Measurements from ENCODE around the gene WAPL.

The WAPL gene

GRCh38 chr10:86506499-86506898 is 15.1 kb downstream of the WAPL start:
- no peak for DNase-seq
- H3K9me3 Mint-ChIP-seq = no peaks in the 10 kb centered on the region
- peaks cover 40% of the 10 kb centered on the region for H3K4me1 Mint-ChIP-seq (ENCODE audit: low read depth)
- peaks cover 53% of the 10 kb centered on the region for H3K36me3 Mint-ChIP-seq (ENCODE audit: low read depth)
- peak overlapping the region; percentile 1 for H3K27ac Mint-ChIP-seq
- no peak overlapping the region for H3K4me3 Mint-ChIP-seq
- no peaks in the 10 kb centered on the region for H3K27me3 Mint-ChIP-seq

- Mint-ChIP-seq H3K9me3 (no peaks in the 10 kb centered on the region), H3K4me3 (no peak overlapping the region), H3K27me3 (no peaks in the 10 kb centered on the region), H3K27ac (peak overlapping the region; percentile 1), H3K36me3 (ENCODE audit: low read depth) (peaks cover 53% of the 10 kb centered on the region), H3K4me1 (ENCODE audit: low read depth) (peaks cover 42% of the 10 kb centered on the region)
- no peak for DNase-seq
These were observed 15.5 kb downstream of the WAPL start for GRCh38 chr10:86506062-86506461.

- no peaks in the 10 kb centered on the region for H3K9me3 Mint-ChIP-seq
- H3K27ac Mint-ChIP-seq = peak overlapping the region; percentile 80
- H3K4me3 Mint-ChIP-seq = no peak overlapping the region
- no peak for DNase-seq
- H3K27me3 Mint-ChIP-seq = no peaks in the 10 kb centered on the region
- H3K36me3 Mint-ChIP-seq (ENCODE audit: low read depth) = peaks cover 60% of the 10 kb centered on the region
- H3K4me1 Mint-ChIP-seq (ENCODE audit: low read depth) = peaks cover 54% of the 10 kb centered on the region
These were observed 17.1 kb downstream of the WAPL start for GRCh38 chr10:86504510-86504909.

- Mint-ChIP-seq H3K4me3 (no peak overlapping the region), H3K4me1 (ENCODE audit: low read depth) (peaks cover 69% of the 10 kb centered on the region), H3K27ac (no peak overlapping the region), H3K27me3 (no peaks in the 10 kb centered on the region), H3K36me3 (ENCODE audit: low read depth) (peaks cover 86% of the 10 kb centered on the region), H3K9me3 (no peaks in the 10 kb centered on the region)
- no peak for DNase-seq
These were observed 20.7 kb downstream of the WAPL start for GRCh38 chr10:86500846-86501245.

GRCh38 chr10:86498598-86498997 is 23.0 kb downstream of the WAPL start:
- H3K4me3 Mint-ChIP-seq = no peak overlapping the region
- peaks cover 69% of the 10 kb centered on the region for H3K4me1 Mint-ChIP-seq (ENCODE audit: low read depth)
- H3K27me3 Mint-ChIP-seq = no peaks in the 10 kb centered on the region
- DNase-seq = no peak
- peaks cover 93% of the 10 kb centered on the region for H3K36me3 Mint-ChIP-seq (ENCODE audit: low read depth)
- H3K27ac Mint-ChIP-seq = peak overlapping the region; percentile 61
- no peaks in the 10 kb centered on the region for H3K9me3 Mint-ChIP-seq

GRCh38 chr10:86497621-86498020 is 24.0 kb downstream of the WAPL start:
- no peak for DNase-seq
- Mint-ChIP-seq H3K4me1 (ENCODE audit: low read depth) (peaks cover 64% of the 10 kb centered on the region), H3K27ac (no peak overlapping the region), H3K27me3 (no peaks in the 10 kb centered on the region), H3K4me3 (no peak overlapping the region), H3K36me3 (ENCODE audit: low read depth) (peaks cover 87% of the 10 kb centered on the region), H3K9me3 (no peaks in the 10 kb centered on the region)

GRCh38 chr10:86489960-86490612 is 31.5 kb downstream of the WAPL start:
- no peaks in the 10 kb centered on the region for H3K9me3 Mint-ChIP-seq
- peaks cover 38% of the 10 kb centered on the region for H3K4me1 Mint-ChIP-seq (ENCODE audit: low read depth)
- no peak for DNase-seq
- peaks cover 77% of the 10 kb centered on the region for H3K36me3 Mint-ChIP-seq (ENCODE audit: low read depth)
- H3K27me3 Mint-ChIP-seq = no peaks in the 10 kb centered on the region
- no peak overlapping the region for H3K4me3 Mint-ChIP-seq
- peak overlapping the region; percentile 19 for H3K27ac Mint-ChIP-seq

GRCh38 chr10:86489071-86489810 is 32.4 kb downstream of the WAPL start:
- Mint-ChIP-seq H3K27me3 (no peaks in the 10 kb centered on the region), H3K4me3 (no peak overlapping the region), H3K9me3 (no peaks in the 10 kb centered on the region), H3K27ac (peak overlapping the region; percentile 23), H3K4me1 (ENCODE audit: low read depth) (peaks cover 32% of the 10 kb centered on the region), H3K36me3 (ENCODE audit: low read depth) (peaks cover 77% of the 10 kb centered on the region)
- no peak for DNase-seq

- H3K27ac Mint-ChIP-seq = peak overlapping the region; percentile 44
These were observed 34.7 kb downstream of the WAPL start for GRCh38 chr10:86486856-86487255.

GRCh38 chr10:86483664-86484063 is 37.9 kb downstream of the WAPL start:
- Mint-ChIP-seq H3K36me3 (ENCODE audit: low read depth) (peaks cover 80% of the 10 kb centered on the region), H3K4me3 (no peak overlapping the region)
- DNase-seq = no peak

More at GRCh38 chr10:86486856-86487255, 34.7 kb downstream of the WAPL start:
- no peaks in the 10 kb centered on the region for H3K9me3 Mint-ChIP-seq
- DNase-seq = no peak
- no peak overlapping the region for H3K4me3 Mint-ChIP-seq
- H3K36me3 Mint-ChIP-seq (ENCODE audit: low read depth) = peaks cover 81% of the 10 kb centered on the region
- no peaks in the 10 kb centered on the region for H3K27me3 Mint-ChIP-seq
- peaks cover 28% of the 10 kb centered on the region for H3K4me1 Mint-ChIP-seq (ENCODE audit: low read depth)

GRCh38 chr10:86481761-86482160 is 39.8 kb downstream of the WAPL start:
- no peak for DNase-seq
- no peaks in the 10 kb centered on the region for H3K27me3 Mint-ChIP-seq
- H3K4me3 Mint-ChIP-seq = no peak overlapping the region
- peaks cover 74% of the 10 kb centered on the region for H3K36me3 Mint-ChIP-seq (ENCODE audit: low read depth)
- no peaks in the 10 kb centered on the region for H3K9me3 Mint-ChIP-seq
- no peak overlapping the region for H3K27ac Mint-ChIP-seq
- peaks cover 15% of the 10 kb centered on the region for H3K4me1 Mint-ChIP-seq (ENCODE audit: low read depth)

More at GRCh38 chr10:86483664-86484063, 37.9 kb downstream of the WAPL start:
- no peaks in the 10 kb centered on the region for H3K9me3 Mint-ChIP-seq
- no peak overlapping the region for H3K27ac Mint-ChIP-seq
- H3K4me1 Mint-ChIP-seq (ENCODE audit: low read depth) = peaks cover 23% of the 10 kb centered on the region
- H3K27me3 Mint-ChIP-seq = no peaks in the 10 kb centered on the region

- Mint-ChIP-seq H3K27ac (no peak overlapping the region), H3K36me3 (ENCODE audit: low read depth) (peaks cover 73% of the 10 kb centered on the region), H3K9me3 (no peaks in the 10 kb centered on the region), H3K4me1 (ENCODE audit: low read depth) (peaks cover 14% of the 10 kb centered on the region), H3K27me3 (no peaks in the 10 kb centered on the region), H3K4me3 (no peak overlapping the region)
- no peak for DNase-seq
These were observed 41.0 kb downstream of the WAPL start for GRCh38 chr10:86480571-86480970.

GRCh38 chr10:86472061-86472460 is 49.5 kb downstream of the WAPL start:
- DNase-seq = no peak
- no peaks in the 10 kb centered on the region for H3K27me3 Mint-ChIP-seq
- H3K4me1 Mint-ChIP-seq (ENCODE audit: low read depth) = peaks cover 9% of the 10 kb centered on the region
- H3K27ac Mint-ChIP-seq = no peak overlapping the region
- H3K36me3 Mint-ChIP-seq (ENCODE audit: low read depth) = peaks cover 83% of the 10 kb centered on the region
- no peak overlapping the region for H3K4me3 Mint-ChIP-seq
- no peaks in the 10 kb centered on the region for H3K9me3 Mint-ChIP-seq

- H3K4me1 Mint-ChIP-seq (ENCODE audit: low read depth) = no peaks in the 10 kb centered on the region
- peak overlapping the region; percentile 5 for H3K27ac Mint-ChIP-seq
- H3K27me3 Mint-ChIP-seq = no peaks in the 10 kb centered on the region
- DNase-seq = no peak
- peaks cover 83% of the 10 kb centered on the region for H3K36me3 Mint-ChIP-seq (ENCODE audit: low read depth)
- no peak overlapping the region for H3K4me3 Mint-ChIP-seq
- H3K9me3 Mint-ChIP-seq = no peaks in the 10 kb centered on the region
These were observed 59.4 kb downstream of the WAPL start for GRCh38 chr10:86461963-86462804.
